Osteoblast (primary cell): ENCODE measurements around the gene P4HA1. TPM values are rescaled to one million over a fixed set of nuclear protein-coding genes. Genes with fewer than 3 reads are reported as not detected.
A peak's percentile ranks its signal among the peaks of the same experiment; 100 is the strongest.
"Not testable (repeated sequence)": the region's sequence is repeated elsewhere in the genome, so short reads cannot be mapped to it uniquely, and the experiment has no call there.

Source experiments
- DNase-seq: peaks from one replicate; pipeline ENCODE4 v3.0.0; 2011; ENCODE audit warnings: low spot score, mixed read lengths; ENCODE audit not compliant: insufficient read length; ENCODE audit errors: missing footprints
- H2AFZ ChIP-seq: 2 replicates; pipeline ENCODE4 v1.6.0; 2011; ENCODE audit warnings: mild to moderate bottlenecking, low read length
- H3K27ac ChIP-seq: 2 replicates; pipeline ENCODE4 v1.5.1; 2011; ENCODE audit warnings: mild to moderate bottlenecking, low read depth, low read length, moderate library complexity
- H3K27me3 ChIP-seq: 2 replicates; pipeline ENCODE4 v1.6.0; 2012; ENCODE audit warnings: mild to moderate bottlenecking, control low read depth, inconsistent platforms, low read length, moderate library complexity; ENCODE audit not compliant: insufficient read depth
- H3K36me3 ChIP-seq: 2 replicates; pipeline ENCODE4 v1.5.1; 2011; ENCODE audit warnings: mild to moderate bottlenecking, low read length, control low read depth, moderate library complexity; ENCODE audit not compliant: insufficient read depth
- H3K4me1 ChIP-seq: 2 replicates; pipeline ENCODE4 v1.5.1; 2011; ENCODE audit warnings: mild to moderate bottlenecking, low read length, control low read depth, moderate library complexity; ENCODE audit not compliant: insufficient read depth
- H3K4me2 ChIP-seq: 2 replicates; pipeline ENCODE4 v1.6.0; 2011; ENCODE audit warnings: mild to moderate bottlenecking, low read length; ENCODE audit not compliant: insufficient read depth
- H3K4me3 ChIP-seq: fragments of 200-600 bp; sonication (generic); 3 replicates; pipeline ENCODE4 v1.5.1; 2012; ENCODE audit warnings: mild to moderate bottlenecking, low read length, inconsistent platforms; ENCODE audit not compliant: insufficient read depth
- H3K79me2 ChIP-seq: 2 replicates; pipeline ENCODE4 v1.6.0; 2012; ENCODE audit warnings: mild to moderate bottlenecking, low read length, control low read depth, inconsistent platforms; ENCODE audit not compliant: insufficient read depth
- H3K9me3 ChIP-seq: 2 replicates; pipeline ENCODE4 v1.5.1; 2011; ENCODE audit warnings: low read depth, low read length, control low read depth
- H4K20me1 ChIP-seq: 2 replicates; pipeline ENCODE4 v1.6.0; 2012; ENCODE audit warnings: mild to moderate bottlenecking, low read length, control low read depth; ENCODE audit not compliant: insufficient read depth
- total RNA-seq: library from RNA; depleted of rRNA; stranded (reverse); fragments of >200 nt; gene quantifications from 2 replicates; pipeline ENCODE4 v1.2.3, GENCODE V29; 2012
- TF ChIP-seq, protein P1 (sequence below): IDR thresholded peaks from 2 replicates; pipeline ENCODE4 v1.5.1; 2011; ENCODE audit warnings: mild to moderate bottlenecking, low read depth, low read length, moderate library complexity; ENCODE audit errors: extremely low read depth

Gene P4HA1
- total RNA-seq, 1 donor = 220 TPM

DNA sequence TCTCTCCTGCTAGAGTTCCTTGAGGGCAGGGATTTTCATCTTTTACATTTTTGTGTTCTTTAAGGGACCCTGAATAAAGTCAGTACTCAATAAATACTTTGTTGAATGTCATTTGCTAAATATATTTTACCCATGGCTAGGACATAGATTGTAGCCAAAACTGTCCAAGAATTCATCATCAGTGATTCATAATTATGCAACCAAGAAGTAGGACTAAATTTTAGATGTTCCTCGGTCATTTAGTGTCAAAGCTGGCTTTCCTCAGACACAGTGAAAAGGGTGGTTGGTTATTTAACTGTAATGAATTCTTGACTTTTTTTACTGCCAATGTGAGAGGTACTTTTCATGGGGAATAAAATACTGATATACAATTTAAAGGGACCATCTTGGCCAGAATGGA, 16.9 kb upstream of the P4HA1 start:
- Histone ChIP-seq H3K4me3 (no peak overlapping the region), H3K4me2 (peak overlapping the region; percentile 49), H3K36me3 (no peaks in the 10 kb centered on the region), H4K20me1 (no peaks in the 10 kb centered on the region), H3K9me3 (no peaks in the 10 kb centered on the region), H3K4me1 (peaks cover 34% of the 10 kb centered on the region), H3K79me2 (no peaks in the 10 kb centered on the region), H3K27me3 (no peaks in the 10 kb centered on the region), H2AFZ (no peak overlapping the region), H3K27ac (peak overlapping the region; percentile 40)
- no peak for DNase-seq
- TF ChIP-seq, protein P1, sequence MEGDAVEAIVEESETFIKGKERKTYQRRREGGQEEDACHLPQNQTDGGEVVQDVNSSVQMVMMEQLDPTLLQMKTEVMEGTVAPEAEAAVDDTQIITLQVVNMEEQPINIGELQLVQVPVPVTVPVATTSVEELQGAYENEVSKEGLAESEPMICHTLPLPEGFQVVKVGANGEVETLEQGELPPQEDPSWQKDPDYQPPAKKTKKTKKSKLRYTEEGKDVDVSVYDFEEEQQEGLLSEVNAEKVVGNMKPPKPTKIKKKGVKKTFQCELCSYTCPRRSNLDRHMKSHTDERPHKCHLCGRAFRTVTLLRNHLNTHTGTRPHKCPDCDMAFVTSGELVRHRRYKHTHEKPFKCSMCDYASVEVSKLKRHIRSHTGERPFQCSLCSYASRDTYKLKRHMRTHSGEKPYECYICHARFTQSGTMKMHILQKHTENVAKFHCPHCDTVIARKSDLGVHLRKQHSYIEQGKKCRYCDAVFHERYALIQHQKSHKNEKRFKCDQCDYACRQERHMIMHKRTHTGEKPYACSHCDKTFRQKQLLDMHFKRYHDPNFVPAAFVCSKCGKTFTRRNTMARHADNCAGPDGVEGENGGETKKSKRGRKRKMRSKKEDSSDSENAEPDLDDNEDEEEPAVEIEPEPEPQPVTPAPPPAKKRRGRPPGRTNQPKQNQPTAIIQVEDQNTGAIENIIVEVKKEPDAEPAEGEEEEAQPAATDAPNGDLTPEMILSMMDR = no peak

DNA sequence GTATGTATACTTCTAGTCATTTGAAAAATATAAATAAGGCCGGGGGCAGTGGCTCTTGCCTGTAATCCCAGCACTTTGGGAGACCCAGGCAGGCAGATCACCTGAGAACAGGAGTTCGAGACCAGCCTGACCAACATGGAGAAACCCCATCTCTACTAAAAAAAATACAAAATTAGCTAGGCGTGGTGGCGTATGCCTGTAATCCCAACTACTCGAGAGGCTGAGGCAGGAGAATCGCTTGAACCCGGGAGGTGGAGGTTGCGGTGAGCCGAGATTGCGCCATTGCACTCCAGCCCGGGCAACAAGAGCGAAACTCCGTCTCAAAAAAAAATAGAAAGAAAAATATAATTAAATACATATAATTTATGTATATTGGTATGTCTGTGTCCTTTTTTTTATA, 15.4 kb upstream of the P4HA1 start:
- not testable (repeated sequence) for H2AFZ ChIP-seq, H3K9me3 ChIP-seq, H3K36me3 ChIP-seq, H4K20me1 ChIP-seq, H3K4me2 ChIP-seq, H3K4me3 ChIP-seq, DNase-seq, H3K79me2 ChIP-seq, H3K27me3 ChIP-seq
- Histone ChIP-seq H3K4me1 (peaks cover 25% of the 10 kb centered on the region), H3K27ac (peak overlapping the region; percentile 78)

DNA sequence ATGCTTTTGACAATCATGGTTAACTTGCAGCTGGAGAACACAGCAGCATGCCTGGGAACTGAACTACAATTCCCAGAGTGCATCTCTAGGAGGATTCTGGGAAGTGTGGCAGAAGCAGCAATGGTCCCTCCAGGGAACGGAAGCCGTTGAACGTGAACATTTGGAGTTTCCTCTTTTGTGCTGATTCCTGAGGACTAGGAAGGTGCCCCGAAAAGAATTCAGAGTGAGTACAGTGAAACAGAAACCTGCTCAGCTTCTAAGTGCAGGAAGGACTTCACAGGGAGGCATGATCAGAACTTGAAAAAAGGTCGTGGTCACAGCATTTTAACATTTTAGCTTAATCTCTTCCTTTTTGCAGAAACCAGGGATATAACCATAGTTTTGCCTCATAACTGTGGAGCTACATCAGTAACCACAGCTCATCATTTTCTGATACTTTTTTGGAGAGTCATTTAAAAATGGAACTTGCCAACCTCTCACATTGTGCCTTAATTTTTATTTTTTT, 13.7 kb upstream of the P4HA1 start, which contains the start of gene NUDT13:
Gene NUDT13 (plus strand): TSS at position 111 of the 505 bp plus-strand sequence. CDS start 3,911 bp downstream, outside the sequence.
- DNase-seq = peak; percentile 95
- Histone ChIP-seq H3K36me3 (no peaks in the 10 kb centered on the region), H3K4me2 (peak within 1 kb of the TSS; percentile 85), H4K20me1 (no peaks in the 10 kb centered on the region), H3K9me3 (no peaks in the 10 kb centered on the region), H3K79me2 (no peaks in the 10 kb centered on the region), H3K27ac (peak within 1 kb of the TSS; percentile 78), H3K27me3 (no peaks in the 10 kb centered on the region), H3K4me1 (peaks cover 25% of the 10 kb centered on the region), H2AFZ (peak within 1 kb of the TSS; percentile 77), H3K4me3 (peak within 1 kb of the TSS; percentile 70)
- TF ChIP-seq, protein P1 = no peak

DNA sequence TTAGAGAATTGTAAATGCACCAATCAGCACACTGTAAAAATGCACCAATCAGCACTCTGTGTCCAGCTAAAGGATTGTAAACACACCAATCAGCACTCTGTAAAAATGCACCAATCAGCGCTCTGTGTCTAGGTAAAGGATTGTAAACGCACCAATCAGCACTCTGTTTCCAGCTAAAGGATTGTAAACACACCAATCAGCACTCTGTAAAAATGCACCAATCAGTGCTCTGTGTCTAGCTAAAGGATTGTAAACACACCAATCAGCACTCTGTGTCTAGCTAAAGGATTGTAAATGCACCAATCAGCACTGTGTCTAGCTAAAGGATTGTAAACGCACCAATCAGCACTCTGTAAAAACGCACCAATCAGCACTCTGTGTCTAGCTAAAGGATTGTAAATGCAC, 12.6 kb upstream of the P4HA1 start:
- H3K27me3 ChIP-seq, H3K4me2 ChIP-seq, H3K9me3 ChIP-seq, H3K36me3 ChIP-seq, H4K20me1 ChIP-seq, DNase-seq, H3K27ac ChIP-seq, H3K79me2 ChIP-seq, H2AFZ ChIP-seq, H3K4me3 ChIP-seq: not testable (repeated sequence)
- peaks cover 25% of the 10 kb centered on the region for H3K4me1 ChIP-seq

DNA sequence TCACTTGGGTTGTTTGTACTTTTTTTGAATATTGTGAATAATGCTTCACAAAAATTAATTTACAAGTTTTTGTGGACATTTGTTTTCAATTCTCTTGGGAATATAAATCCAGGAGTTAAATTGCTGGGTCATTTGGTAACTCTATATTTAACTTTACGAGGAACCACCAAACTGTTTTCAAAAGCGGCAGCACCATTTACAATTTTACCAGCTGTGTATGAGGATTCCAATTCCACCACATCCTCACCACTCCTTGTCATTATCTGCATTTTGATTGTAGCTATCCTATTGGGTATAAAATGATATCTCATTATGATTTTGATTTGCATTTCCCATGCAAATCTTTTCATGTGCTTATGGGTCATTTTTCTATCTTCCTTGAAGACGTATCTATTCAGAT, 9.6 kb upstream of the P4HA1 start:
- H3K4me2 ChIP-seq = no peak overlapping the region
- H2AFZ ChIP-seq = no peak overlapping the region
- TF ChIP-seq, protein P1 = no peak
- H3K79me2 ChIP-seq = no peaks in the 10 kb centered on the region
- no peaks in the 10 kb centered on the region for H3K9me3 ChIP-seq
- no peaks in the 10 kb centered on the region for H3K27me3 ChIP-seq
- no peaks in the 10 kb centered on the region for H4K20me1 ChIP-seq
- no peaks in the 10 kb centered on the region for H3K36me3 ChIP-seq
- H3K4me1 ChIP-seq = peaks cover 6% of the 10 kb centered on the region
- no peak overlapping the region for H3K4me3 ChIP-seq
- H3K27ac ChIP-seq = no peak overlapping the region
- DNase-seq = no peak
